ENCODE data around the gene PPP6R2.

PPP6R2 gene

DNA sequence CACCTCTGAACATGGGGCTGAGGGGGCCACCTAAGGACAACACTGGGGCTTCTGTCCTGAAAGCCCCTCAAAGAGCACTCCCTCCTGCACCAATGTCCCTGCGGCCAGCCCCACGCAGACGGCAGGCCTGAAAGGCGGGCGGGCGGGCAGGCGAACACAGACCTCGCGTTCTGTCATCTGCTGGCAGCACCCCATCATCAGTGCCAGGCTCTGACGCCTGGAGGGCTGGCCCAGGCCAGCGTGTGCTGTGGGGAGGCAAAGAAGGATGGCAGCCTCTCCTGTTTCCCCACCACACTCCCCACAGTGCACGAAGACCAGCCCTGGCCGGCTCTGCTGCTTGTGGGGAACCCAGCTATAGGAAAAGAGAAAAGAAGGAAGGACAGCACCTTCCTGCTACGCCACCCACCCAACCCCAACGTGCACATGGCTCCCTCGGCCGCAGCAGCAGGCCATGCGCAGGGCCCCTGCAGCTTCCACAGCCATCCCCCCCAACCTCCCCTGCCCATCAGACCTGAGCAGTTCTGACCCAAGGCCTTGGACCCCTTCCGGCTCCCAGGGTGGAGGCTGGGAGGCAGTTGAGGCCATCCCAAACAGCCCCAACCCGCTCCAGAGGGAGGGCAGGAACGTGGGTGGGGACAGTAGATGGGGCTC, 128.2 kb downstream of the PPP6R2 start:
- DNase-seq: no peak

GRCh38 chr22:50471962-50472361, 128.8 kb downstream of the PPP6R2 start:
- no peak for DNase-seq

DNA sequence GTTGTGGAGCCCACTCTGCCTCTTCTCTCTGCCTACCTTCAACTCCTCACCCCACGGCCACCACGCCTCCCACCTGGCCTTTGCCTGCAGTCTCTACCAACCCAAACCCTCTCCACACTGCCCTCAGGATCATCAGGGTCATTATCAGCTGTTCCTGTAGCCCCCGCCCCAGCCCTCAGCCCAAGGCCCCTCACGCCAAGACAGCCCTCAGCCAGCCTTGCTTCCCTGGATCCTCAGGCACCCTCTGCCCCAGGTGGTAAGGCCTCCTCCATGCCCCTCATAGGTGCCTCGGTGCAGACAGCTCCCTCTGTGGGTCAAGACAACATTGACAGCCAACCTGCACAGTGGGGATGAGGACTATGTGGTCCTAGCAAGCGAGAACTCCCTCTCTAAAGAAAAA, 130.0 kb downstream of the PPP6R2 start:
- no peak for DNase-seq

- no peak for DNase-seq
These were observed 130.9 kb downstream of the PPP6R2 start for GRCh38 chr22:50473855-50474671.

- no peak for DNase-seq
These were observed 131.9 kb downstream of the PPP6R2 start, which contains the start of gene SBF1 for GRCh38 chr22:50474710-50475651. SBF1 (minus strand) TSS chr22:50475035; CDS start chr22:50474840, 195 bp downstream.

GRCh38 chr22:50475652-50476002, 132.5 kb downstream of the PPP6R2 start:
- DNase-seq: no peak

- no peak for DNase-seq
These were observed 133.7 kb downstream of the PPP6R2 start for GRCh38 chr22:50476868-50477267.

DNA sequence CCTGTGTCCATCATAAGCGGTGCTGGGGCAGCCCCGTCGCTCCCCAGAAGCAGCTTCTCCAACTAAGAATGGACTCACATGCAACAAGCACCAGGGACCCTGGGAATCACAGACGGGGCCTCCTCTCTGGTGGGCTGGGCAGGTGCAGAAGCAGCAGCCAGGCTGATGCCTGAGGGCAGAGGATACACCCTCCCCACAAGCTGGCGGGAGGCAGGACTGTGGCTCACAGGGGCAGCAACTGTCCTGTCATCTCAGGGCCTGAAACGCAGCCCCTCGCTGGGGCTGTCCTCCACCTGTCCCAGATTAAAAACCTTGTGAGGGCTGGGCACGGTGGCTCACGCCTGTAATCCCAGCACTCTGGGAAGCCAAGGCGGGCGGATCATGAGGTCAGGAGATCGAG, 134.8 kb downstream of the PPP6R2 start:
- DNase-seq: no peak

DNA sequence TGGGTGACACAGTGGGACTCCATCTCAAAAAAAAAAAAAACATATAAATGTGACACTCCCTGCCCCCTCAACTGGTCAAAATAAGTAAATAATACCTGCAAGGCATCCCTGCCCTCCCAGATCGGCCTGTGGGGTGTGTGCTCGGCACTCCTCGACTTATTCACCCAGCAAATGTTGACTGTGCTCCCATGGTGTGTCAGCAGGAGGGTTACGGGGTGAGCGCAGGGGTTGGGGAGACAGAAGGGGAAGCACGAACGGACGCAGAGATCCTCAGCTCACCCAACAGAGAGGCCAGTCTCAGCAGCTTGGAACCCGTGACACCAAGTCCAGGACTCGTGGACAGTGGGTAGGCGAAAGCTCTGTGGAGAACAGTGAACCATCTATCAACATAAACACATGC, 136.6 kb downstream of the PPP6R2 start:
- no peak for DNase-seq

GRCh38 chr22:50481045-50481439, 137.9 kb downstream of the PPP6R2 start:
- DNase-seq: no peak

DNA sequence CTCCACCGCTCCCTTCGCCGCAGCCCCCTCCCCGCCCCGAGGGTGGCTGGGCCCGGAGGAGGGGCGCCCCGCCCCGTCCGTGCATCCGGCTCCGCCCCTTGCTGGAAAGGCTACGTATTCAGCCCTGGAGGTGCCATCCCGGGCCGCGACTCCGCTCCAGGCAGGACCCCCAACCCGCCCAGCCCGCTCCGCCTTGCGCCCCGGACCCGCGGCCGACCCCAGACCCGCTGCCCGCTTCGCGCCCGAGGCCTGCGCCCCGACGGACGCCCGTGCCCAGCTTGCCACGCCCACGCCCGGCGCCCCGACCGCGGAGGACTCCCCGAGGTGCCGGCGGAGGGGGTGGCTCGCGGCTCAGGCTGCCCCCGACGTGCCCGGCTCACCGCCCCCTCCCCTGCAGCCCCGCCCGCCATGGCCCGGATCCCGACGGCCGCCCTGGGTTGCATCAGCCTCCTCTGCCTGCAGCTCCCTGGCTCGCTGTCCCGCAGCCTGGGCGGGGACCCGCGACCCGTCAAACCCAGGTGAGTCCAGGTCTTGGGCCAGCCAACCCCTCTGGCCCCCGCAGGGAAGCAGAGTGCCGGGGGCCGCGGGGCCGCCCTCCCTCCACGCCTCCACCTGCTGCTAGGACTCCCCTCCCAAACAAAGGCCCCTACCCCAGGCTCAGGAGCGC, 138.4 kb downstream of the PPP6R2 start, which contains the start of gene ADM2:
TSS of gene ADM2 (plus strand) at position 104 of the 667 bp plus-strand sequence. CDS start at position 409, 305 bp downstream.
- DNase-seq: no peak

- DNase-seq: no peak
These were observed 139.3 kb downstream of the PPP6R2 start for GRCh38 chr22:50482107-50483074.

- DNase-seq: no peak
These were observed 140.0 kb downstream of the PPP6R2 start for GRCh38 chr22:50483106-50483505.

- DNase-seq: no peak
These were observed 140.4 kb downstream of the PPP6R2 start for GRCh38 chr22:50483556-50483955.

DNA sequence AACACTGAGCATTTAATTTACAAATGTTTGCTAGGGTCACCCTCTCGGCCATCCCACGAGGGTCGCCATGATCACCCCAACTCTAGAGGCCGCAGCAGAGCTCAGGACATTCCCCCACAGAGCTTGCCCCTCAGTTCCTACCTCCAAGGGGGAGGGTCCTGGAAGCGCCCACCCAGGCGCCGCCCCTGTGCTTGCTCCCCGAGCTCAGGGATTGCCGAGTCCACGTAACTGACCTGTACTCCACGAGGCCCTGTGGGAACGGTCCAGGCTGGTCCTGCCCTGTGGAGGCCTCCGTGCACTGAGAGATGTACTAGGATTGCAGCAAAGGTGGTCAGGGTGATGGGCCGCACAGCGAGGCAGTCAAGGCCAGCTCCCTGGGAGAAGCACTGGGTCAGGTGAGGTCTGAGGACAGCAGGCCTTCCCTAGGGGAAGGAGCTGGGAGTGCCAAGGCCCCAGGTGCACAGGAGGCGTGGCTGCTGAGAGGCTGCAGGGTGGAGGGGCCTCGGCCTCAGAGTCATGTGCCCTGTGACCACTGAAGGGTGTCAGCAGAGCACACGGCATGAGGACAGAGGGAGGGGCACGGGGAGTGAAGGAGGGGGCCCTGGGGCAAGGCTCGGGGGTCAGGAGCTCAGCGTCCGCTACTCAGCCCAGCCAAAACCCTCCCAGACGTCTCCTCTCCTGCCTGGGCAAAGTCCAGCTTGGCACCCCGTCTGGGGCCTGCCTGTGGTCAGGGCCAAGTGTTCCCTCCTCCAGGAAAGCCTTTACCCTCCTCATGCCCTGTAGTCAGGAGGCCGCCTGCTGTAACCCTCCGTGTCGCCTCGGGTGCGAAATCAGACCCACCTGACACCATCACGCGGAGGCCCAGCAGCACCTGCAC, 141.1 kb downstream of the PPP6R2 start:
- DNase-seq: no peak

DNA sequence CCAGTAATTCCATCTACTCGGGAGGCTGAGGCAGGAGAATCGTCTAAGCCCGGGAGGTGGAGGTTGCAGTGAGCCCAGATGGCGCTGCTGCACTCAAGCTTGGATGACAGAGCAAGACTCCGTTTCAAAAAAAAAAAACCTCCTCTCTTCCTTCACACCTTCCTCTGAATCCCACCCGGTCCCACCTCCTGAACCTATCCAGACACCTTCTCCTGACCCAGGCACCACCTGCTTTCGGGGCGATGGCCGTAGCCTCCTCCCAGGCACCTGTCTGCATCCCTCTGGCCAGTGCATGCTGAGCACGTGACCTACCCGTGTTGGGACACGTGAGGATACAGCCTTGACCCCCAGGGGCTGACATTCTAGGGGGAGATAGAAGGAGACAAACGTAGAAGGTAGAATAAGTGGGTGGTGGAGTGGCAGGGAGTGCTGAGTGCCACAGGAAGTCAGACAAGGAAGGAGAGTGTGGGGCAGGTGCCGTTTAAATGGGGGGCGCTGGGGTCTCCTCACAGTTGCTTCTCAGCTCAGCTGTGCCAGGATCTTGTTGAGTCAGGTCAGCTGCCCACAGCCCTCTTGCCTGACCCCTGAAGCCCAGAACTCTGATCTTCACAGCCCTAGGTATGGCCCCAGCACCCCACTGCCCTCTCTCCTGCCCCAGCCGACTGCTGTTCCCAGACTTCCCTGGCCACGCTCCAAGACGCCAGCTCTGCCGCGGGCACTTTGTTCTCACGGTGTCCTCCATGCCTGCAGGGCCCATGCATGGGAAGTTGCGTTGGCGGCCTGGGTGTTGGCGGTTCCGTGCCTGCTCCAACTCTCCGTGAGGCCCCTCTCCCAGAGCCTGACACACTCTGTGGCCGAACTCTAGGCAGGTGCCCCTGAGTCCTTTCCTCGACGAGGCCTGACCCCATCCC, 142.3 kb downstream of the PPP6R2 start:
- no peak for DNase-seq

DNA sequence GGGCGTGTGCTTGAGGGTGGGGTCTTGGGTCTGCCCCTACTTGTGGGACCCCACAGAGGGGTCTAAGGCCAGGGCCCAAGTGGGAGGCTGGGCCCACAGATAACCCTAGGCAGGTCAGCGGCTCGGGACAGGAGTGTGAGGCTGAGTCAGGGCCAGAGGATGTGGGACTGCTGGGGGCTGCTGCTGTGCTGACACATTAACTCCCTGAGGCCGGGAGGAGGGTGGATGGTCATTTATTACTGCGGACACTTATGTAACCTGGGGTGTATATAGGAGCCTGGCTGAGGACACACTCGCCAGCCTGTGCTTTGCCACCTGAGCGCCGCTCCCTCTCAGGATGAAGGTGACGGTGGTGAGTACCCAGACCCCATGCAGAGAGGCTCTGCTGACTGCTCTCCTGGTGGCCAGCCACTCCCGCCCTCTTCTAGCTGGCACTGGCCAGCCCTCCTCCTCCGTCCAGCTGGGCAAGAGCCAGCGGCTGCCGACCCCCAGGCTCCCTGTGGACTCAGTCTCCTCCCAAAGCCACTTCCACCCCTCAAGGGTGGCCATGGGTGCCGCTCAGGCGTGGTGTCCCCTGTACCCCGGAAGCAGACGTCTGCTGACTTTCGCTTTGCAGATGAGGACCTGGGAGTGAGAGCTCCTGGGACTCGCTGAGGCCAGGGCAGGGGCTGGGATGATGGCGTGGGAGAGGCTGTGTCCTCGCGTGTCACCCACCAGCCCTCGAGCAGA, 143.6 kb downstream of the PPP6R2 start, which contains the start of gene MIOX:
TSS of gene MIOX (plus strand) at position 299 of the 729 bp plus-strand sequence. CDS start at position 338, 39 bp downstream.
- no peak for DNase-seq

- DNase-seq: no peak
These were observed 144.3 kb downstream of the PPP6R2 start for GRCh38 chr22:50487290-50488005.

Data from NCI-H2081 treated with DMSO at 0.1 percent for 48 hours (cell line).